SK-N-MC (cell line): ENCODE data around the gene RHOT1.

ENCODE experiments used
- EZH2 ChIP-seq: fragments of 200-600 bp; sonication (generic); IDR thresholded peaks from one replicate; pipeline ENCODE4 v1.6.1; 2017; ENCODE audit warnings: antibody characterized with exemption
- FOXP2 ChIP-seq: optimal IDR thresholded peaks from 2 replicates; pipeline ENCODE3; 2011; ENCODE audit warnings: mild to moderate bottlenecking, moderate library complexity; ENCODE audit not compliant: insufficient read depth; ENCODE audit errors: extremely low read length, control extremely low read depth
- POLR2AphosphoS5 ChIP-seq: IDR thresholded peaks from 2 replicates; pipeline ENCODE4 v1.6.1; 2012; ENCODE audit warnings: mild to moderate bottlenecking, low read depth, low read length, borderline replicate concordance

DNA sequence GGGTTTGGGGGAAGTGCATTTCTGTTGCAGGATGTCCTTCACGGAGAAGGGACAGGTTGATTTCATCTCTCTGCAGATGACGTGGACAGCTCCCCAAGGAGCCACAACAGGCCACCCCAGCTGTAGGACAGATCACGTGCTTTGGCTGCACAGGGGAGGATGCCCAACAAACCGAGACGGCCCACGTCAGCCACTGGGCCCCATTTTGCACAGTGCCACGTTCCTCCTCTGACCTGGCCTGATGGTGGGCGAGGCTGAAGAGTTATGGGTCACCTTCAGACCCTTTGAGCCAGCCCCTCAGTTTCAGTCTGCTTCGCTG, 114.4 kb downstream of the RHOT1 start:
- no peak for TF ChIP-seq POLR2AphosphoS5
- TF ChIP-seq EZH2 = no peak
- TF ChIP-seq FOXP2 = no peak
